GM15510 (cell line): ENCODE results near the gene KRTAP4-7.
"Not testable (repeated sequence)": the region's sequence is repeated elsewhere in the genome, so short reads cannot be mapped to it uniquely, and the experiment has no call there.

Experiments used
- POLR2A ChIP-seq: IDR thresholded peaks from 3 replicates; pipeline ENCODE4 v1.6.1; 2011; ENCODE audit warnings: borderline replicate concordance; ENCODE audit not compliant: insufficient read length; ENCODE audit errors: extremely low read depth

KRTAP4-7 gene

GRCh38 chr17:41111151-41111885 lies 27.4 kb downstream of the KRTAP4-7 start:
- no peak for TF ChIP-seq POLR2A

GRCh38 chr17:41116297-41116696 lies 32.3 kb downstream of the KRTAP4-7 start:
- no peak for TF ChIP-seq POLR2A

- TF ChIP-seq POLR2A, result not testable (repeated sequence)
Observed at GRCh38 chr17:41117846-41118386, 34.0 kb downstream of the KRTAP4-7 start, which contains the start of gene KRTAP4-11. TSS of gene KRTAP4-11 (minus strand) at chr17:41118373. CDS start at chr17:41118315, 58 bp downstream.

GRCh38 chr17:41118721-41119120 lies 34.8 kb downstream of the KRTAP4-7 start:
- TF ChIP-seq POLR2A, result no peak

GRCh38 chr17:41121742-41122141 lies 37.8 kb downstream of the KRTAP4-7 start:
- no peak for TF ChIP-seq POLR2A

GRCh38 chr17:41123991-41124371 lies 40.0 kb downstream of the KRTAP4-7 start, which contains the start of gene KRTAP4-12:
TSS of gene KRTAP4-12 (minus strand) at chr17:41124182. CDS start at chr17:41124122, 60 bp downstream.
- not testable (repeated sequence) for TF ChIP-seq POLR2A

GRCh38 chr17:41125064-41125463 lies 41.1 kb downstream of the KRTAP4-7 start:
- no peak for TF ChIP-seq POLR2A

GRCh38 chr17:41126412-41126811 lies 42.5 kb downstream of the KRTAP4-7 start:
- TF ChIP-seq POLR2A, result no peak

- TF ChIP-seq POLR2A, result no peak
Observed at GRCh38 chr17:41127371-41127770, 43.4 kb downstream of the KRTAP4-7 start.

- no peak for TF ChIP-seq POLR2A
Observed at GRCh38 chr17:41131979-41132378, 48.0 kb downstream of the KRTAP4-7 start.

GRCh38 chr17:41133880-41134735 lies 50.2 kb downstream of the KRTAP4-7 start:
- no peak for TF ChIP-seq POLR2A
